MM.1S (cell line): ENCODE data around the gene DUSP12.

Source experiments
- CTCF ChIP-seq: fragments of 300-600 bp; sonication (generic); IDR thresholded peaks from 2 replicates; pipeline ENCODE4 v1.5.1; 2016; ENCODE audit warnings: antibody characterized with exemption, low read length, mixed read lengths
- EZH2 ChIP-seq: fragments of 300-600 bp; sonication (generic); optimal IDR thresholded peaks from 2 replicates; pipeline ENCODE3; 2017; ENCODE audit warnings: low read depth, mild to moderate bottlenecking, antibody characterized with exemption, low read length, mixed read lengths
- EZH2phosphoT487 ChIP-seq: fragments of 300-600 bp; sonication (generic); IDR thresholded peaks from 2 replicates; pipeline ENCODE4 v1.6.1; 2018; ENCODE audit warnings: antibody characterized with exemption, low read length

- TF ChIP-seq CTCF (no peak), EZH2phosphoT487 (no peak), EZH2 (no peak)
Observed at GRCh38 chr1:161791904-161792655, 42.5 kb downstream of the DUSP12 start.
